Measurements from ENCODE around the gene FAM3B.
A peak's percentile ranks its signal among the peaks of the same experiment; 100 is the strongest.

FAM3B gene

GRCh38 chr21:41369105-41369919, 52.7 kb downstream of the FAM3B start:
- DNase-seq: peak; percentile 2 to 22

GRCh38 chr21:41369920-41370839, 53.6 kb downstream of the FAM3B start:
- peak; percentile 2 to 53 for DNase-seq

GRCh38 chr21:41370840-41371684, 54.5 kb downstream of the FAM3B start:
- DNase-seq: no peak

GRCh38 chr21:41371685-41372030, 55.1 kb downstream of the FAM3B start:
- DNase-seq: no peak

- DNase-seq: no peak
Observed at GRCh38 chr21:41373253-41373652, 56.7 kb downstream of the FAM3B start.

GRCh38 chr21:41373763-41374162, 57.2 kb downstream of the FAM3B start:
- DNase-seq: no peak

GRCh38 chr21:41374177-41374712, 57.6 kb downstream of the FAM3B start:
- no peak for DNase-seq

GRCh38 chr21:41374867-41375533, 58.4 kb downstream of the FAM3B start:
- DNase-seq: no peak

GRCh38 chr21:41375875-41376274, 59.3 kb downstream of the FAM3B start:
- no peak for DNase-seq

- DNase-seq: no peak
Observed at GRCh38 chr21:41377715-41378114, 61.1 kb downstream of the FAM3B start.

GRCh38 chr21:41378849-41379248, 62.2 kb downstream of the FAM3B start:
- no peak for DNase-seq

- no peak for DNase-seq
Observed at GRCh38 chr21:41379901-41380300, 63.3 kb downstream of the FAM3B start.

GRCh38 chr21:41381731-41382130, 65.1 kb downstream of the FAM3B start:
- no peak for DNase-seq

- DNase-seq: no peak
Observed at GRCh38 chr21:41387042-41387819, 70.6 kb downstream of the FAM3B start.

GRCh38 chr21:41387824-41388223, 71.2 kb downstream of the FAM3B start:
- DNase-seq: no peak

GRCh38 chr21:41388259-41388658, 71.7 kb downstream of the FAM3B start:
- no peak for DNase-seq

GRCh38 chr21:41390043-41390639, 73.5 kb downstream of the FAM3B start:
- DNase-seq: no peak

- no peak for DNase-seq
Observed at GRCh38 chr21:41393876-41394465, 77.4 kb downstream of the FAM3B start.

- no peak for DNase-seq
Observed at GRCh38 chr21:41396558-41397075, 80.0 kb downstream of the FAM3B start.

GRCh38 chr21:41397471-41397891, 80.9 kb downstream of the FAM3B start:
- no peak for DNase-seq
